Calu3 (cell line): ENCODE data around the gene PTPN14. TPM values are rescaled to one million over a fixed set of nuclear protein-coding genes. Genes with fewer than 3 reads are reported as not detected.

Experiments used
- BruUV-seq: library from RNA; stranded (reverse); fragments of 400-500 nt; replicated peaks from 2 replicates; lab custom pipeline; 2021; lab: Mats Ljungman, UMichigan
- CTCF ChIA-PET: fragments of 300-600 bp; sonication (Branson Sonifier 250); formaldehyde crosslinking; loops from one replicate; lab custom pipeline; 2022; ENCODE audit warnings: antibody characterized with exemption; lab: Charles Lee
- DNase-seq: peaks from one replicate; pipeline ENCODE4 v3.0.0; 2022
- H3K27ac Mint-ChIP-seq: one replicate; pipeline ENCODE4 v1.8.0; 2022; ENCODE audit warnings: mixed read lengths; ENCODE audit not compliant: unreplicated experiment
- H3K27me3 Mint-ChIP-seq: one replicate; pipeline ENCODE4 v1.8.0; 2022; ENCODE audit warnings: mixed read lengths; ENCODE audit not compliant: unreplicated experiment
- H3K36me3 Mint-ChIP-seq: one replicate; pipeline ENCODE4 v1.8.0; 2022; ENCODE audit warnings: mild to moderate bottlenecking, moderate library complexity, mixed read lengths; ENCODE audit not compliant: insufficient read depth, unreplicated experiment
- H3K4me1 Mint-ChIP-seq: one replicate; pipeline ENCODE4 v1.8.0; 2022; ENCODE audit warnings: mild to moderate bottlenecking, low read depth, mixed read lengths; ENCODE audit not compliant: unreplicated experiment
- H3K4me3 Mint-ChIP-seq: one replicate; pipeline ENCODE4 v1.8.0; 2022; ENCODE audit warnings: mild to moderate bottlenecking, low read depth, moderate library complexity, mixed read lengths; ENCODE audit not compliant: unreplicated experiment
- H3K9me3 Mint-ChIP-seq: one replicate; pipeline ENCODE4 v1.8.0; 2022; ENCODE audit warnings: low read depth, mixed read lengths; ENCODE audit not compliant: unreplicated experiment
- CTCF ChIP-seq: fragments of 200-600 bp; IDR thresholded peaks from one replicate; pipeline ENCODE4 v1.8.0; 2022; ENCODE audit warnings: antibody characterized with exemption; ENCODE audit not compliant: unreplicated experiment
- intact Hi-C: fragments of 100-400 bp; cut with micrococcal nuclease; formaldehyde crosslinking; loops from one replicate; pipeline ENCODE4 v1.10.0; 2022; ENCODE audit not compliant: unreplicated experiment
- total RNA-seq: library from RNA; stranded (reverse); gene quantifications from 2 replicates; pipeline ENCODE4 v1.2.3, GENCODE V29; 2022

PTPN14 gene
- total RNA-seq, 1 experiment from 2014 or later, result 77.4 TPM

GRCh38 chr1:214567481-214567980 is 16.1 kb upstream of the PTPN14 start:
- TF ChIP-seq CTCF, result no peak
- Mint-ChIP-seq H3K36me3 (no peaks in the 10 kb centered on the region), H3K27me3 (no peaks in the 10 kb centered on the region), H3K4me3 (no peak overlapping the region), H3K9me3 (no peaks in the 10 kb centered on the region), H3K4me1 (peaks cover 50% of the 10 kb centered on the region), H3K27ac (peak overlapping the region; percentile 23)
- no peak for DNase-seq
- BruUV-seq, result no TSS peak
- CTCF ChIA-PET, result interaction anchor here (0.6 to 2.4 kb wide), 2 partner anchors 14 to 59 kb away, joined by 5 to 6 read pairs; no protein-coding TSS in a partner anchor
- intact Hi-C loops, result no loop called here

- no peak for TF ChIP-seq CTCF
- no TSS peak for BruUV-seq
- no peaks in the 10 kb centered on the region for H3K27me3 Mint-ChIP-seq
- no peak overlapping the region for H3K4me3 Mint-ChIP-seq
- DNase-seq, result peak; percentile 50
- intact Hi-C loops, result no loop called here
- CTCF ChIA-PET, result interaction anchor here (0.6 to 2.4 kb wide), 4 partner anchors 12 to 193 kb away, joined by 3 to 6 read pairs (median 3); no protein-coding TSS in a partner anchor
- no peak overlapping the region for H3K27ac Mint-ChIP-seq
- no peaks in the 10 kb centered on the region for H3K36me3 Mint-ChIP-seq
- H3K4me1 Mint-ChIP-seq, result peaks cover 41% of the 10 kb centered on the region
- H3K9me3 Mint-ChIP-seq, result no peaks in the 10 kb centered on the region
These were observed 15.0 kb upstream of the PTPN14 start for GRCh38 chr1:214566158-214567104.

GRCh38 chr1:214565310-214565709 is 13.9 kb upstream of the PTPN14 start:
- CTCF ChIA-PET, result interaction anchor here (1.6 to 2.4 kb wide), 2 partner anchors 13 to 16 kb away, joined by 3 to 6 read pairs; no protein-coding TSS in a partner anchor
- no peak overlapping the region for H3K27ac Mint-ChIP-seq

More at GRCh38 chr1:214565310-214565709, 13.9 kb upstream of the PTPN14 start:
- Mint-ChIP-seq H3K27me3 (no peaks in the 10 kb centered on the region), H3K4me3 (no peak overlapping the region), H3K4me1 (peaks cover 32% of the 10 kb centered on the region), H3K36me3 (no peaks in the 10 kb centered on the region), H3K9me3 (no peaks in the 10 kb centered on the region)
- intact Hi-C loops, result no loop called here
- BruUV-seq, result no TSS peak
- no peak for DNase-seq
- TF ChIP-seq CTCF, result no peak
